GM23248 (cell line): ENCODE results near the gene ZMIZ1. TPM values are rescaled to one million over a fixed set of nuclear protein-coding genes. Genes with fewer than 3 reads are reported as not detected.
A peak's percentile ranks its signal among the peaks of the same experiment; 100 is the strongest.

Experiments
- DNase-seq: peaks from one replicate; pipeline ENCODE4 v3.0.0-alpha.2; 2015
- H2AFZ ChIP-seq: fragments of 200-600 bp; sonication (generic); 2 replicates; pipeline ENCODE4 v1.6.1; 2016; ENCODE audit warnings: antibody characterized with exemption
- H3F3A ChIP-seq: fragments of 200-600 bp; sonication (generic); 2 replicates; pipeline ENCODE4 v1.6.1; 2016; ENCODE audit warnings: mild to moderate bottlenecking, antibody characterized with exemption, mixed run types; ENCODE audit not compliant: insufficient read depth
- H3K27ac ChIP-seq: fragments of 200-600 bp; sonication (generic); 2 replicates; pipeline ENCODE4 v1.5.1; 2016; ENCODE audit warnings: mild to moderate bottlenecking
- H3K27me3 ChIP-seq: fragments of 200-600 bp; sonication (generic); replicated peaks from 2 replicates; pipeline ENCODE4 v1.6.1; 2016; ENCODE audit warnings: mild to moderate bottlenecking; ENCODE audit not compliant: insufficient read depth
- H3K36me3 ChIP-seq: fragments of 200-600 bp; sonication (generic); 2 replicates; pipeline ENCODE4 v1.6.1; 2016; ENCODE audit warnings: low read depth, mild to moderate bottlenecking
- H3K4me1 ChIP-seq: fragments of 200-600 bp; sonication (generic); 2 replicates; pipeline ENCODE4 v1.6.1; 2016; ENCODE audit warnings: mild to moderate bottlenecking; ENCODE audit not compliant: insufficient read depth
- H3K4me2 ChIP-seq: fragments of 200-600 bp; sonication (generic); one replicate; pipeline ENCODE4 v1.6.1; 2016; ENCODE audit warnings: mild to moderate bottlenecking; ENCODE audit not compliant: unreplicated experiment
- H3K4me3 ChIP-seq: fragments of 200-600 bp; sonication (generic); 2 replicates; pipeline ENCODE4 v1.5.1; 2016; ENCODE audit warnings: mild to moderate bottlenecking
- H3K79me2 ChIP-seq: fragments of 200-600 bp; sonication (generic); 2 replicates; pipeline ENCODE4 v1.6.1; 2016; ENCODE audit warnings: mild to moderate bottlenecking; ENCODE audit not compliant: insufficient read depth
- H3K9ac ChIP-seq: fragments of 200-600 bp; sonication (generic); 2 replicates; pipeline ENCODE4 v1.6.1; 2016; ENCODE audit warnings: mild to moderate bottlenecking
- H3K9me2 ChIP-seq: fragments of 200-600 bp; sonication (generic); 2 replicates; pipeline ENCODE4 v1.6.1; 2016; ENCODE audit warnings: mixed run types, mild to moderate bottlenecking, moderate library complexity; ENCODE audit not compliant: insufficient read depth
- H3K9me3 ChIP-seq: fragments of 200-600 bp; sonication (generic); one replicate; pipeline ENCODE4 v1.6.1; 2017; ENCODE audit warnings: low read depth
- H4K20me1 ChIP-seq: fragments of 200-600 bp; sonication (generic); 2 replicates; pipeline ENCODE4 v1.6.0; 2016; ENCODE audit not compliant: insufficient read depth
- EZH2 ChIP-seq: fragments of 200-600 bp; sonication (generic); IDR thresholded peaks from 2 replicates; pipeline ENCODE4 v1.6.1; 2018; ENCODE audit warnings: antibody characterized with exemption, mild to moderate bottlenecking; ENCODE audit not compliant: insufficient read depth, poor library complexity, severe bottlenecking
- EZH2phosphoT487 ChIP-seq: fragments of 200-600 bp; sonication (generic); IDR thresholded peaks from 2 replicates; pipeline ENCODE4 v1.6.1; 2018; ENCODE audit warnings: antibody characterized with exemption, moderate library complexity, mild to moderate bottlenecking, low read depth; ENCODE audit not compliant: insufficient read depth
- WGBS, 2 experiments: methylation state at CpG; one replicate each; pipeline ENCODE4 v1.1.6; 2015 to 2017; ENCODE audit warnings: low lambda C conversion rate in 2 of 2, low coverage in 1 of 2; ENCODE audit errors: missing lambda C conversion rate in 2 of 2; 5-methylcytosine and 5-hydroxymethylcytosine counted together
- in situ Hi-C: fragments of 300-500 bp; cut with MboI; formaldehyde crosslinking; loops from 2 replicates; pipeline ENCODE4 v1.15.0; 2020
- polyA plus RNA-seq: library from polyadenylated mRNA; unstranded; fragments of >200 nt; fragmentation: Nextera tagmentation; extraction: Ambion mirVana; gene quantifications from 2 replicates; pipeline ENCODE4 v1.2.1, GENCODE V29; 2016
- total RNA-seq: library from RNA; depleted of rRNA; stranded (reverse); fragments of >200 nt; shearing (Covaris generic); gene quantifications from 2 replicates; pipeline ENCODE4 v1.2.3, GENCODE V29; 2014

ZMIZ1 gene
- total and polyA plus RNA-seq, 2 experiments from 2014 or later, result 21.9 to 28.4 TPM

- Histone ChIP-seq H3K9me3 (no peaks in the 10 kb centered on the region), H3K4me1 (peaks cover 62% of the 10 kb centered on the region), H3K27me3 (no peaks in the 10 kb centered on the region), H4K20me1 (no peaks in the 10 kb centered on the region), H3K9me2 (no peaks in the 10 kb centered on the region), H3K4me2 (no peak overlapping the region), H3K27ac (peak overlapping the region; percentile 74; the same call in 1 of the 2 replicates), H3K4me3 (no peak overlapping the region), H3K36me3 (no peaks in the 10 kb centered on the region), H3F3A (peaks cover 47% of the 10 kb centered on the region), H3K9ac (peak overlapping the region; percentile 57; the same call in 1 of the 2 replicates), H2AFZ (no peak overlapping the region), H3K79me2 (peaks cover 51% of the 10 kb centered on the region)
- in situ Hi-C loops, result no loop called here
- no peak for DNase-seq
- 83 to 89% methylated on average over 7 of the region's 7 CpGs for WGBS, 2 experiments
- TF ChIP-seq EZH2phosphoT487, result no peak
- TF ChIP-seq EZH2, result no peak
These were observed 111.2 kb downstream of the ZMIZ1 start for GRCh38 chr10:79179957-79180309.

- H3K9ac ChIP-seq, result no peak overlapping the region; the same call in 1 of the 2 replicates
These were observed 111.9 kb downstream of the ZMIZ1 start for GRCh38 chr10:79180414-79181221.

GRCh38 chr10:79181227-79181626, 112.5 kb downstream of the ZMIZ1 start:
- Histone ChIP-seq H4K20me1 (no peaks in the 10 kb centered on the region), H2AFZ (no peak overlapping the region), H3K79me2 (peaks cover 52% of the 10 kb centered on the region), H3K27ac (0 out of 2 replicates have a peak overlapping the region, but pooled peaks have one; percentile 18), H3K9ac (no peak overlapping the region; the same call in 1 of the 2 replicates), H3K9me2 (no peaks in the 10 kb centered on the region), H3K4me1 (peaks cover 68% of the 10 kb centered on the region), H3F3A (peaks cover 56% of the 10 kb centered on the region), H3K27me3 (no peaks in the 10 kb centered on the region), H3K4me3 (no peak overlapping the region), H3K9me3 (no peaks in the 10 kb centered on the region), H3K36me3 (no peaks in the 10 kb centered on the region), H3K4me2 (no peak overlapping the region)
- in situ Hi-C loops, result no loop called here
- 91% methylated on average over 7 to 8 of the region's 8 CpGs for WGBS, 2 experiments
- no peak for DNase-seq
- TF ChIP-seq EZH2phosphoT487, result no peak
- no peak for TF ChIP-seq EZH2

More at GRCh38 chr10:79180414-79181221, 111.9 kb downstream of the ZMIZ1 start:
- H3K36me3 ChIP-seq, result no peaks in the 10 kb centered on the region
- TF ChIP-seq EZH2 (no peak), EZH2phosphoT487 (no peak)
- no peaks in the 10 kb centered on the region for H4K20me1 ChIP-seq
- no peaks in the 10 kb centered on the region for H3K9me2 ChIP-seq
- peak; percentile 31 for DNase-seq
- WGBS, 2 experiments, result 77 to 80% methylated on average over 14 of the region's 14 CpGs
- H3K9me3 ChIP-seq, result no peaks in the 10 kb centered on the region
- H3K27me3 ChIP-seq, result no peaks in the 10 kb centered on the region
- no peak overlapping the region for H2AFZ ChIP-seq
- H3K4me3 ChIP-seq, result no peak overlapping the region
- H3K4me1 ChIP-seq, result peaks cover 68% of the 10 kb centered on the region
- H3K79me2 ChIP-seq, result peaks cover 51% of the 10 kb centered on the region
- H3K27ac ChIP-seq, result 0 out of 2 replicates have a peak overlapping the region, but pooled peaks have one; percentile 18
- in situ Hi-C loops, result no loop called here
- peaks cover 50% of the 10 kb centered on the region for H3F3A ChIP-seq
- H3K4me2 ChIP-seq, result no peak overlapping the region

GRCh38 chr10:79181698-79182521, 113.1 kb downstream of the ZMIZ1 start:
- Histone ChIP-seq H3K4me2 (no peak overlapping the region), H3K27ac (no peak overlapping the region), H4K20me1 (no peaks in the 10 kb centered on the region), H3K9ac (no peak overlapping the region), H3K4me1 (peaks cover 63% of the 10 kb centered on the region), H2AFZ (no peak overlapping the region), H3K36me3 (no peaks in the 10 kb centered on the region), H3F3A (peaks cover 53% of the 10 kb centered on the region), H3K79me2 (peaks cover 59% of the 10 kb centered on the region), H3K9me3 (no peaks in the 10 kb centered on the region), H3K27me3 (no peaks in the 10 kb centered on the region), H3K9me2 (no peaks in the 10 kb centered on the region), H3K4me3 (no peak overlapping the region)
- TF ChIP-seq EZH2, result no peak
- TF ChIP-seq EZH2phosphoT487, result no peak
- DNase-seq, result no peak
- in situ Hi-C loops, result no loop called here
- WGBS, 2 experiments, result 74 to 84% methylated on average over 12 to 15 of the region's 15 CpGs
